KMS-11 (cell line): Measurements from ENCODE around the gene HACD2.

Source experiments
- H2AFZ ChIP-seq: fragments of 200-600 bp; sonication (generic); 2 replicates; pipeline ENCODE4 v1.6.1; 2016; ENCODE audit warnings: antibody characterized with exemption, mixed run types, low read depth
- H3K27ac ChIP-seq: fragments of 200-600 bp; sonication (generic); 2 replicates; pipeline ENCODE4 v1.6.1; 2016; ENCODE audit warnings: mild to moderate bottlenecking, mixed run types
- H3K27me3 ChIP-seq: fragments of 200-600 bp; sonication (generic); 2 replicates; pipeline ENCODE4 v1.6.1; 2017; ENCODE audit warnings: mild to moderate bottlenecking, low read depth, mixed run types, moderate library complexity; ENCODE audit not compliant: insufficient read depth
- H3K36me3 ChIP-seq: fragments of 200-600 bp; sonication (generic); 2 replicates; pipeline ENCODE4 v1.6.1; 2017; ENCODE audit warnings: mild to moderate bottlenecking, mixed run types; ENCODE audit not compliant: insufficient read depth
- H3K4me1 ChIP-seq: fragments of 200-600 bp; sonication (generic); 2 replicates; pipeline ENCODE4 v1.6.1; 2016; ENCODE audit warnings: mild to moderate bottlenecking, low read depth, mixed run types; ENCODE audit not compliant: poor library complexity, severe bottlenecking
- H3K4me2 ChIP-seq: fragments of 200-600 bp; sonication (generic); 2 replicates; pipeline ENCODE4 v1.7.0; 2016; ENCODE audit warnings: mild to moderate bottlenecking, mixed run types
- H3K4me3 ChIP-seq: fragments of 200-600 bp; sonication (generic); IDR thresholded peaks from 2 replicates; pipeline ENCODE4 v1.6.1; 2017; ENCODE audit warnings: low read depth, low read length, mixed read lengths; ENCODE audit not compliant: insufficient read depth
- H3K79me2 ChIP-seq: fragments of 200-600 bp; sonication (generic); 2 replicates; pipeline ENCODE4 v1.6.1; 2016; ENCODE audit warnings: low read depth, mixed run types; ENCODE audit not compliant: insufficient read depth
- H3K9ac ChIP-seq: fragments of 200-600 bp; sonication (generic); 2 replicates; pipeline ENCODE4 v1.6.1; 2016; ENCODE audit warnings: mild to moderate bottlenecking, mixed run types
- H4K20me1 ChIP-seq: fragments of 200-600 bp; sonication (generic); 2 replicates; pipeline ENCODE4 v1.6.1; 2016; ENCODE audit warnings: mild to moderate bottlenecking, mixed run types; ENCODE audit not compliant: insufficient read depth
- CTCF ChIP-seq: fragments of 200-600 bp; sonication (generic); conservative IDR thresholded peaks from 2 replicates; pipeline ENCODE4 v1.6.1; 2017; ENCODE audit warnings: low read depth, mild to moderate bottlenecking, antibody characterized with exemption, low read length, moderate library complexity, mixed read lengths

The HACD2 gene

GRCh38 chr3:123505820-123506219 lies 79.0 kb downstream of the HACD2 start:
- H3K27me3 ChIP-seq = no peaks in the 10 kb centered on the region
- H3K4me2 ChIP-seq = no peak overlapping the region
- no peak for TF ChIP-seq CTCF
- no peak overlapping the region for H3K4me3 ChIP-seq
- H3K36me3 ChIP-seq = no peaks in the 10 kb centered on the region
- H2AFZ ChIP-seq = no peak overlapping the region
- no peak overlapping the region for H3K27ac ChIP-seq
- no peaks in the 10 kb centered on the region for H3K4me1 ChIP-seq
- H3K79me2 ChIP-seq = no peaks in the 10 kb centered on the region
- no peak overlapping the region for H3K9ac ChIP-seq
- no peaks in the 10 kb centered on the region for H4K20me1 ChIP-seq

GRCh38 chr3:123503203-123503602 lies 81.7 kb downstream of the HACD2 start:
- Histone ChIP-seq H3K4me3 (no peak overlapping the region), H3K4me1 (no peaks in the 10 kb centered on the region), H3K9ac (no peak overlapping the region), H3K79me2 (no peaks in the 10 kb centered on the region), H3K4me2 (no peak overlapping the region), H3K36me3 (no peaks in the 10 kb centered on the region), H3K27me3 (no peaks in the 10 kb centered on the region), H3K27ac (no peak overlapping the region), H4K20me1 (no peaks in the 10 kb centered on the region), H2AFZ (no peak overlapping the region)
- TF ChIP-seq CTCF = no peak

GRCh38 chr3:123499322-123499721 lies 85.5 kb downstream of the HACD2 start:
- no peaks in the 10 kb centered on the region for H3K36me3 ChIP-seq
- no peaks in the 10 kb centered on the region for H3K27me3 ChIP-seq
- H3K79me2 ChIP-seq = no peaks in the 10 kb centered on the region
- no peak overlapping the region for H3K9ac ChIP-seq
- H4K20me1 ChIP-seq = no peaks in the 10 kb centered on the region
- no peak overlapping the region for H3K4me3 ChIP-seq
- no peak overlapping the region for H2AFZ ChIP-seq
- no peak overlapping the region for H3K27ac ChIP-seq
- no peaks in the 10 kb centered on the region for H3K4me1 ChIP-seq
- no peak for TF ChIP-seq CTCF
- H3K4me2 ChIP-seq = no peak overlapping the region

- no peak for TF ChIP-seq CTCF
- no peaks in the 10 kb centered on the region for H3K36me3 ChIP-seq
These were observed 86.1 kb downstream of the HACD2 start for GRCh38 chr3:123498761-123499160.

GRCh38 chr3:123493912-123494311 lies 90.9 kb downstream of the HACD2 start:
- Histone ChIP-seq H3K4me3 (no peak overlapping the region), H3K36me3 (no peaks in the 10 kb centered on the region), H3K9ac (no peak overlapping the region), H2AFZ (no peak overlapping the region), H3K4me2 (no peak overlapping the region), H3K27me3 (no peaks in the 10 kb centered on the region), H3K27ac (no peak overlapping the region), H3K79me2 (no peaks in the 10 kb centered on the region), H3K4me1 (no peaks in the 10 kb centered on the region), H4K20me1 (no peaks in the 10 kb centered on the region)
- TF ChIP-seq CTCF = no peak

More at GRCh38 chr3:123498761-123499160, 86.1 kb downstream of the HACD2 start:
- no peak overlapping the region for H3K9ac ChIP-seq
- H3K4me3 ChIP-seq = no peak overlapping the region
- no peaks in the 10 kb centered on the region for H3K4me1 ChIP-seq
- no peaks in the 10 kb centered on the region for H3K27me3 ChIP-seq
- H3K27ac ChIP-seq = no peak overlapping the region
- H2AFZ ChIP-seq = no peak overlapping the region
- H3K4me2 ChIP-seq = no peak overlapping the region
- no peaks in the 10 kb centered on the region for H3K79me2 ChIP-seq
- no peaks in the 10 kb centered on the region for H4K20me1 ChIP-seq
